Measurements from ENCODE around the gene CASZ1. TPM values are rescaled to one million over a fixed set of nuclear protein-coding genes. Genes with fewer than 3 reads are reported as not detected.
A peak's percentile ranks its signal among the peaks of the same experiment; 100 is the strongest.

CASZ1 gene
- total and polyA plus RNA-seq, 9 donors: 2.4 to 15.7 (median 4.0) TPM

GRCh38 chr1:10687782-10688408 is 108.6 kb downstream of the CASZ1 start:
- Histone ChIP-seq H3K27me3 (no peaks in the 10 kb centered on the region), H3K36me3 (no peaks in the 10 kb centered on the region), H3K9me3 (no peaks in the 10 kb centered on the region), H3K4me3 (no peak overlapping the region), H3K4me1 (ENCODE audit: insufficient read depth) (peaks cover 29% of the 10 kb centered on the region), H3K27ac (no peak overlapping the region)
- WGBS, 3 donors: 77 to 93% (median 90%) methylated on average over 15 of the region's 15 CpGs
- intact Hi-C loops (cut with DNase I): loop anchor here in 1 of 4 donors (10.0 kb wide), 1 partner anchor 153 kb away; no protein-coding TSS in a partner anchor
- DNase-seq: no peak
- TF ChIP-seq CTCF (IDR thresholded peaks at IDR 0.05): no peak
- no peak for TF ChIP-seq EP300 (IDR thresholded peaks at IDR 0.05)
- TF ChIP-seq POLR2A (IDR thresholded peaks at IDR 0.05): no peak

- WGBS, 3 donors: 87 to 89% (median 88%) methylated on average over 7 of the region's 7 CpGs
- TF ChIP-seq POLR2A (IDR thresholded peaks at IDR 0.05) (no peak), CTCF (IDR thresholded peaks at IDR 0.05) (no peak), EP300 (IDR thresholded peaks at IDR 0.05) (no peak)
- Histone ChIP-seq H3K27me3 (no peaks in the 10 kb centered on the region), H3K36me3 (no peaks in the 10 kb centered on the region), H3K4me3 (no peak overlapping the region), H3K9me3 (no peaks in the 10 kb centered on the region), H3K4me1 (ENCODE audit: insufficient read depth) (peaks cover 29% of the 10 kb centered on the region), H3K27ac (peak overlapping the region in 1 of 2 donors; percentile 80)
- intact Hi-C loops (cut with DNase I): loop anchor here in 1 of 4 donors (10.0 kb wide), 1 partner anchor 152 kb away; no protein-coding TSS in a partner anchor
- DNase-seq: no peak
Measured at GRCh38 chr1:10687251-10687651, 109.2 kb downstream of the CASZ1 start.

- peak overlapping the region; percentile 47 to 80 for H3K27ac ChIP-seq
- peaks cover 29% of the 10 kb centered on the region for H3K4me1 ChIP-seq (ENCODE audit: insufficient read depth)
- WGBS, 3 donors: 32 to 42% (median 33%) methylated on average over 20 of the region's 20 CpGs
- peak in 1 of 5 donors; percentile 51 for DNase-seq
- H3K36me3 ChIP-seq: no peaks in the 10 kb centered on the region
- intact Hi-C loops (cut with DNase I): loop anchor here in 2 of 4 donors (1.0 to 10.0 kb wide), 2 partner anchors 136 to 152 kb away; no protein-coding TSS in a partner anchor
- TF ChIP-seq POLR2A (IDR thresholded peaks at IDR 0.05) (no peak), EP300 (IDR thresholded peaks at IDR 0.05) (no peak), CTCF (IDR thresholded peaks at IDR 0.05) (no peak)
- no peak overlapping the region for H3K4me3 ChIP-seq
- H3K27me3 ChIP-seq: no peaks in the 10 kb centered on the region
- no peaks in the 10 kb centered on the region for H3K9me3 ChIP-seq
Measured at GRCh38 chr1:10686404-10687040, 109.9 kb downstream of the CASZ1 start.

- Histone ChIP-seq H3K4me1 (ENCODE audit: insufficient read depth) (peaks cover 29% of the 10 kb centered on the region), H3K4me3 (no peak overlapping the region), H3K36me3 (no peaks in the 10 kb centered on the region), H3K27ac (peak overlapping the region; percentile 47 to 80), H3K27me3 (no peaks in the 10 kb centered on the region), H3K9me3 (no peaks in the 10 kb centered on the region)
- DNase-seq: peak; percentile 53 to 73 (median 63)
- WGBS, 3 donors: 9 to 21% (median 13%) methylated on average over 11 of the region's 11 CpGs
- no peak for TF ChIP-seq CTCF (IDR thresholded peaks at IDR 0.05)
- TF ChIP-seq POLR2A (IDR thresholded peaks at IDR 0.05): no peak
- TF ChIP-seq EP300 (IDR thresholded peaks at IDR 0.05): no peak
- intact Hi-C loops (cut with DNase I): loop anchor here in 2 of 4 donors (1.0 to 10.0 kb wide), 2 partner anchors 136 to 151 kb away; no protein-coding TSS in a partner anchor
Measured at GRCh38 chr1:10685808-10686403, 110.5 kb downstream of the CASZ1 start.
